Embryonic facial prominence (tissue), 1 donor: ENCODE measurements around the gene ZBTB34.

Source experiments
- DNase-seq: peaks from one replicate; pipeline ENCODE4 v3.0.0-alpha.2; 2016; ENCODE audit errors: extremely low spot score

ZBTB34 gene

DNA sequence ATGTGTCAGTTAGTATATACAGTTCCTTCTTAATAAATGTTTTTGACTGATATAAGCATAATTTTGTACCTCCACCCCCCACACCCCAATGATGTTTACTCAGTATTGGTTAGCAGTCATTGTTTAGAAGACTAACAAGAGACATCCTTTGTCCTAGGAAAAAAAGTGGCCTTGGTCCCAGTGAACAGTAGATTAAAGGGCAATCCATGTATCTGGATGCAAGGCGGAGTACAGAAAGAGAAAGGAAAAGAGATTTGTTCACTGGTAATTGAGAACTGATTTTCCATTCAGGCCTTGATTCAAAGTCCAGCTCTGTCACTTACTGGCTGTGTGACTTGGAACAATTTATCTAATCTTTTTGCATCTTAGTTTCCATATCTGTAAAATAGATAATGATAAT, 58.8 kb downstream of the ZBTB34 start:
- DNase-seq, result no peak

DNA sequence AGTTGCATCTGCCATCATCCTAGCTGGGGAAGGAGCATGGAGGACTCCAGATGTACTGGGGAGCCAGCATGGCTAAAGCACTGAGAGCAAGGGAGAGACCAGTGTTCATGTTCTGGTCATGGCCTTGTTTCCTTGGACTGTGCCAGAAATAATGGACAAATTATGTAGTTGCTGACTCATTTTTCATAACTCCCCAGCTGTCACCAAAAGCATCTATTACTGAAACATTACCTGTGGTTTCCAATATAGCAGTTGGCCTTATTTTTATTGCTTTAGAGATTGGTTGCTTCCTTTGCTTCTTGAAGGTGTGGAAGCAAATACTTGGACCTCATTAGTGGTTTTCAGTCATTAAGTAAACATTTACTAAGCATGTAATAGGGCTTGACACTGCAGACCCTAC, 65.4 kb downstream of the ZBTB34 start:
- no peak for DNase-seq

- no peak for DNase-seq
Observed at GRCh38 chr9:126926364-126926763, 65.9 kb downstream of the ZBTB34 start.

DNA sequence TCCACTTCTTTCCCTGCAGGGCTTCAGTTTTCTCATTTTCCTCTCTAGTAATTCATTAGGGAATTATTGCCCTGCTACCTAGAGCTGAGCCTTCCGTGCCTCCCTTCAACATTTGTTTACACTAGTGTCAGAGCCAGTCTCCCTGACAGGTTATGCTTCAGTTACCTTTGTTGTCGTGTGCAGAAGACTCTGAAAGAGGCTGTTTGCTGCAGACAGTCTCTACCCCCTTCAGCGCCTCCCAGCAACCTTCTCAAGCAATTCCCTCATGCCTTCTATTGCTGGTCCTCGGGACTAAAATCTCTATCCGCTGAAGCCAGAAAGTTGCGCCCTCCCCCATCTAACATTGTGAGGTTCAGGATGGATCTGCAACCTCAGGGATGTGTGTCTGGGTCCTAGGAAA, 67.0 kb downstream of the ZBTB34 start:
- no peak for DNase-seq

DNA sequence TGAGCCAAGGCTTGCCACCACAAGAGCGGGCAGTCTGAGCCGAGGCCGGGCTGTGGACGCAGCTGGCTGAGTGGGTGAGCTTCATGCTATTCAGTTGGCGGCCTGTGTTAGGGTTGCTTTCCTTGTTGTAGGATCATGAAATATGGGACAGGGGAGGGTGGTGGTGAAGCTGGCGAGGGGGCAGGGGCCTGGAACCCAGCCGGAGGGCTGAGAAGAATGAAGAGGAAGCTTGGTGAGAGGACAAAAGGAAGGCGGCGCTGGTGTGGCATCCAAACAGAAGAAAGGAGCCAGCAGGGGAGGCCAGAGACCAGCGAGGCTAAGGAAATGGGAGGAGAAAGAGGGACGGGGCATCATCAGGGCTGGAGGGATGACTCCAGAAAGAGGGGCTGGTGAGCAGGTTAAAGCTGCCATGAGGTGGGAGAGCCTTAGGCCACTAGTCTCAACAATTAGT, 72.5 kb downstream of the ZBTB34 start:
- DNase-seq, result no peak

DNA sequence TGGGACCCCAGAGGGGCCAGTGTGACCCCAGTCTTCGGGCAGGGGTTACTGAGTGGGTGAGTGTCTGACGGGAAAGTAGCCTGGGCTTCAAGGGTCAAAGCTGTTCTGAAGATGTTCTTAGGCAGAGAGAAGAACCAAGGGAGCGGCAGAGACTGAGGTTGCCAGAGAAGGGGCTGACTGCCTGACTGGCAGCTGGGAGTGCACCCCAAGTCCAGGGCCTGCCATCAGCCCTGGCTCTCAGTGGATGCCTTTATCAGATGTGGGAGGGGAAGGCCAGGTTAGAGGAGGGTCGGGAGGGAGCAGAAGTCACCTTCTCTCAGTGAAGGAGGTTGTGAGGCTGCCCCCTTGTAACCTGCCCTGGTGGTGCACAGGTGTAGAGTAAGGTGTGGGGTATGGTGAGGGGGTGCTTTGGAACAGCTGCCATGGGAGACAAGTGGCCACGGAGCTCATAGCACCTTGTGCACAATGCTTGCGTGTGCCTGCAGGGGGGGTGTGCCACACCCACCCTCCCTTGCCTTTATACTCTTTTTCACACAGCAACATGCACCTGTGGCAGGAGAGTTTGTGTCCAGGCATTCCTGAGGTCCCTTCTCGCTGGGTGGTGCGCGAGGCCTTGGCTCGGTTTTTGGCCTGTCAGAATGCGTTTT, 73.0 kb downstream of the ZBTB34 start:
- DNase-seq, result no peak

DNA sequence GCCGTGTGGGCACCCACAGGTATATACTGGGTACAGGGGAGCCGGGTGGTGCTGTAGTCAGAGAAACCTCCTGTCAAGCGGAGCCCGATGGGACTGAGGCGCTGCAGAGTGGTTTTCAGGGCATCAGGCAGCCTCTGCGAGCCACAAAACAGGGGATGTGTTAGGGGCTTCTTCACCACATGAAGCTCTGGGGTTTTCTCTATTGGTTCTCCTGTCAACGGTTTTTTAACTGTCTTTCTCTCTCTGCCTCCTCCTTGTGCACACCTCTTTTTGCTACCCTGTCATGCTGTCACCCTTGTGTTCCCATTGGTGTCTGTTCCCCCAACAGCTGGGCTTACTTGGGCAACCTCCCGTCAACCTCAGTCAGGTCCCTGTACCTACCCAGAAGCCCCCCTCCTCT, 74.0 kb downstream of the ZBTB34 start:
- no peak for DNase-seq
